ENCODE measurements around the gene NEURL1. TPM values are rescaled to one million over a fixed set of nuclear protein-coding genes. Genes with fewer than 3 reads are reported as not detected.

NEURL1 gene
- total RNA-seq, 1 experiment from 2014 or later = 1.7 TPM

- CTCF ChIA-PET = no interaction called here
- Histone ChIP-seq H3K4me1 (ENCODE audit: insufficient read depth, low read length) (no peaks in the 10 kb centered on the region; the same call in 1 of the 2 replicates), H3K4me3 (ENCODE audit: low read length) (no peak overlapping the region), H3K4me2 (ENCODE audit: low read length) (no peak overlapping the region), H2AFZ (ENCODE audit: low read length) (no peak overlapping the region), H3K27ac (ENCODE audit: low read length) (no peak overlapping the region), H4K20me1 (ENCODE audit: low read length) (no peaks in the 10 kb centered on the region), H3K9me3 (ENCODE audit: low read length) (no peaks in the 10 kb centered on the region), H3K9ac (ENCODE audit: low read length) (no peak overlapping the region), H3K27me3 (ENCODE audit: low read length) (no peaks in the 10 kb centered on the region), H3K79me2 (ENCODE audit: low read length) (no peaks in the 10 kb centered on the region), H3K9me2 (replicated peaks; ENCODE audit: low read length) (no peaks in the 10 kb centered on the region), H3F3A (ENCODE audit: low read length, unreplicated experiment) (no peaks in the 10 kb centered on the region), H3K36me3 (ENCODE audit: low read depth, low read length) (no peaks in the 10 kb centered on the region)
- DNase-seq = no peak
- POLR2A ChIA-PET (ENCODE audit: unreplicated experiment) = interaction anchor here (0.5 kb wide), 1 partner anchor 11 kb away, joined by 4 read pairs; no protein-coding TSS in a partner anchor
- BruUV-seq (replicated peaks) = no TSS peak
- intact Hi-C loops (cut with micrococcal nuclease) = no loop called here
- TF ChIP-seq CTCF (conservative IDR thresholded peaks at IDR 0.05; ENCODE audit: low read depth, low read length) (no peak), EZH2phosphoT487 (IDR thresholded peaks at IDR 0.05; ENCODE audit: borderline replicate concordance, low read length) (no peak), EZH2 (IDR thresholded peaks at IDR 0.05; ENCODE audit: low read length, unreplicated experiment) (no peak)
- no peak for ATAC-seq
These were observed 59.6 kb downstream of the NEURL1 start for GRCh38 chr10:103552856-103553742.

GRCh38 chr10:103553743-103554487 lies 60.4 kb downstream of the NEURL1 start:
- Histone ChIP-seq H3K9ac (ENCODE audit: low read length) (no peak overlapping the region), H3K79me2 (ENCODE audit: low read length) (no peaks in the 10 kb centered on the region), H4K20me1 (ENCODE audit: low read length) (no peaks in the 10 kb centered on the region), H3K27ac (ENCODE audit: low read length) (no peak overlapping the region), H3K9me3 (ENCODE audit: low read length) (no peaks in the 10 kb centered on the region), H3K4me3 (ENCODE audit: low read length) (no peak overlapping the region), H3K9me2 (replicated peaks; ENCODE audit: low read length) (no peaks in the 10 kb centered on the region), H3K4me1 (ENCODE audit: insufficient read depth, low read length) (no peaks in the 10 kb centered on the region; the same call in 1 of the 2 replicates), H3K36me3 (ENCODE audit: low read depth, low read length) (no peaks in the 10 kb centered on the region), H3K4me2 (ENCODE audit: low read length) (no peak overlapping the region), H3F3A (ENCODE audit: low read length, unreplicated experiment) (no peaks in the 10 kb centered on the region), H2AFZ (ENCODE audit: low read length) (no peak overlapping the region), H3K27me3 (ENCODE audit: low read length) (no peaks in the 10 kb centered on the region)
- ATAC-seq (no peak), DNase-seq (no peak)
- intact Hi-C loops (cut with micrococcal nuclease) = no loop called here
- BruUV-seq (replicated peaks) = no TSS peak
- ChIA-PET CTCF (no interaction called here), POLR2A (ENCODE audit: unreplicated experiment) (interaction anchor here (0.5 kb wide), 1 partner anchor 11 kb away, joined by 4 read pairs; no protein-coding TSS in a partner anchor)
- no peak for TF ChIP-seq EZH2phosphoT487 (IDR thresholded peaks at IDR 0.05; ENCODE audit: borderline replicate concordance, low read length)
- TF ChIP-seq EZH2 (IDR thresholded peaks at IDR 0.05; ENCODE audit: low read length, unreplicated experiment) = no peak
- TF ChIP-seq CTCF (conservative IDR thresholded peaks at IDR 0.05; ENCODE audit: low read depth, low read length) = no peak

Data from PC-3 (cell line).